ENCODE data around the gene TSEN2.
"Not testable (repeated sequence)": the region's sequence is repeated elsewhere in the genome, so short reads cannot be mapped to it uniquely, and the experiment has no call there.

TSEN2 gene

DNA sequence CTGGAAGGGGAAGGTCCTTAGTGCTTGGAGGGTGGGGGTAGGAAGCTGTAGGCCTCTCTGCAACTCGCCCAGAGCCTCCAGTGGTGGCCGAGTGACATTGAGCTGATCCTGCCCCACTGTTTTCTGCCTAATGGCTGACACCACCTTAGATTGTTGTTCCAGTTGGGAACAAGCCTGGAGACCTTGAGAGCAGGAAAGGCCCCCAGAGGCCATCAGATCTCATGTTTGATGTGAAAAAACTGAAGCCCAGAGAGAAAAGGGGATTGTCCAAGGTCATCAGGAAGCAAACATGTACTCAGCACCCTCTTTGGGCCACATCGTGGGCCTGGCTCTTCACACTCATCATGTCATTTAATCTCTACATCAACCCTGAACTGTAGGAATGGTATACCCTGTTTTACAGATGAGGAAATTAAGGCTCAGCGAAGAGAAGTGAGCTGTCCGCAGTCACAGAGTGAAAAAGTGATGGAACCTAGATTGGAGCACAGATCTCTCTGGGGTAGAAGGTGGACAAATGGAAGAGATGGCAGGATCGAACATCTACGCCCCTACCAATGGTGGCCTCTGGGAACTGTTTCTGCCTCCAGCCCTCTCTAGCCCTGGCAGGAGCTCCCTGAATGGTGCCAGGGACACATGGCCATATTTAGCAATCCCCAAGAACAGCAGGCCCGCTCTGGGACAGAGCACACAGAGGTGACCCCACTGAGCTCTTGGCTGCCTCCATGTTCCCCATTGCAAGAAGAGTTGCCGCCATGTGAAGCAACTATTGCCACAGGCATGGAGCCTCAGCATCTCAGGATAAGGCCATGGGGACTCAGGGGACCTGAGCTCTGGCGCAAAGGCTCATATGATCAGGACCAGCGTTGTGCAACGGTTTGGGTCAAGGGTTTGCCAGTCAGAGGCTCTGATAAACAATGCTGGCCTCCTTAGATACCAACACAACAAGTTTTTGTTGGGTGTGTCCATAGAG, 31.6 kb upstream of the TSEN2 start:
- no peak for DNase-seq (ENCODE audit: low spot score)

DNA sequence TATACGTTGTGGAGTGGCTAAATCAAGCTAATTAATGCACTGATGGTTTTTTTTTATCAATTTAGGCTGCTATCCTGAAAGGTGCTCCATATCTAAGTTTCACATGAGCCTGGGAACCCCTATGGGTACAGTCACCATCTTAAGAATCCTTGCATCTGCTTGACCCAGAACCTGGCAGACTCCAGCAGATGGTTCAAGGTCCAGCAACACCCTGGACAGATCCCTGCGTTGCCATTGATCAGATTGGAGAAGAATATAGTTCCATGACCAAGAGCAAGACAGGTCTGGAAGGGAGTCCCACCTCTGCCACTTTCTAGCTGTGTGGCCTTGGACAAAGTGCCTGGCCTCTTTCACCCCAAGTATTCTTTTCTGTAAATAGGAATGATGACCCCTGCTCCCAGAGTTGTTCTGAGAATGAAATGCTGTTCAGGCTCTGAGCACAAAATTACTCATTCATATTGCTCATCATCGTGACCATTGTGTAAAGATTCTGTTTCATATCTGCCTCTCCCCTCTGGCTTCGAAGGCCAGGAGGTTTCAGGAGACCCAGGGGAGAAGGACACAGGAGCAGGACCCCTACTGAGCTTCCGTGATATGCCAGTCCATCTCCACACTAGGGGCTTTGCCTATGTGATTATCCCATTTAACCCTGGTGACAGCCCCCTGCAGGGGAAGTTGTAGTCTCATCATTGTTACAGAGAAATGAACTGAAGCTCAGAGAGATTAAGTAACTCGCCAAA, 30.0 kb upstream of the TSEN2 start:
- no peak for DNase-seq (ENCODE audit: low spot score)

DNA sequence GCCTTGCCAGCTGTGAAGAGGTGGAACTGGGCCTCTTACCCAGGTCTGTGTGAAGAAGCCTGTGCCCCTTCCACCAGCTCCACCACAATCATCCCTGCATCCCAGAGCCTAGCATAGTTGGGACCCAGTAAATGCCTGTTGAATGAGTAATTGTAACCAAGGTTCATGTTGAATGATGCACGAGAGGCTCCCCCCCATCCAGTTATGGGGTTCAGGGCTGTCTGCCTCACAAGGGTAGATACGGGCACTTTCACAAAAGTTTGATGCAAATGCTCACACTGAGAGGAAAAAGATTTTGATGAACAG, 29.5 kb upstream of the TSEN2 start:
- DNase-seq (ENCODE audit: low spot score), result no peak

DNA sequence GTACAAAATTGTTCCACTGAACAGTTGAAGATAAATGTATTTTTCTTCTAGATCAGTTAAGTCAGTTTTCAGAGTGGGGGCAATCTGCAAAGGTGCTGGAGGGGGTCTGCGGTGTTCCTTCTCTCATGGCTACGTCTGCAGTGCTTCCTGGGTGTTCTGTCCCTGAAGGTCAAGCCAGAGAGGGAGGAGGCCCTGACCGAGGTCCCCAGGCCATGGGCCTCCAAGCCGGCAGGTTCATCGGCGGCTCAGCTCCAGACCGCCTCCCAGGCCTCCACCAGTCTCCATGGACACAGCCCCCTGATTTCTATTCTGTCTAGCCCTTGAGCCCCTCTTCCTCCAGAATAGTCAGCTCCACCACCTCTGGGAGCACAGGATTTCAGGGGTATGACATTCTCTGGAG, 28.5 kb upstream of the TSEN2 start:
- no peak for DNase-seq (ENCODE audit: low spot score)

DNA sequence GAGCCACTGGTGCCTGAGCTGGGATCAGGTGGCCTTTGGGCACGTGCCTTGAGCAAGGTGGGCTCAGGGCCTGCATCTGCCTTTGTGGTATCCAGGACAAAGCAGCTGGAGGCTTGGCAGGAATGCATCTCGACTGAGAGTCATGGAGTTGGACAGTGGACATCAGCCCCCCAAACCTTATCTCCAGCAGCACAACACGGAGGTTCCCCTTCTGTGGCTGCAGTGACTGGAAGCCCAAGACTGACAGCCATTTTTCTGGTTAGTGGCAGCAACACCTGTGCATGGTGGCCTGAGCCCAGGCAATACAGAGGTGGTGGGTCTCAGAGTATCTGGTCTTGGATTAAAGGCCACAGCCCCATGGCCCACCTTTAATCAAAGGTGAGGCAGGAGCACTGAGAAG, 27.8 kb upstream of the TSEN2 start:
- DNase-seq (ENCODE audit: low spot score), result no peak

DNA sequence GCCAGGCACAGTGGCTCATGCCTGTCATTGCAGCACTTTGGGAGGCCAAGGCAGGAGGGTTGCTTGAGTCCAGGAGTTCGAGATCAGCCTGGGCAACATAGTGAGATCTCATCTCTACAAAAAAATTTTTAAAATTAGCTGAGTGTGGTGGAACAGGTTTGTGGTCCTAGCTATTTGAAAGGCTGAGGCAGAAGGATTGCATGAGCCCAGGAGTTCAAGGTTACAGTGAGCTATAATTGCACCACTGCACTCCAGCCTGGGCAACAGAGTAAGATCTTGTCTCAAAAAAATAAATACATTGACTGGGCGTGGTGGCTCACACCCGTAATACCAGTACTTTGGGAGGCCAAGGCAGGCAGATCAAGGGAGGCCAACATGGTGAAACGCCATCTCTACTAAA, 26.9 kb upstream of the TSEN2 start:
- DNase-seq (ENCODE audit: low spot score), result not testable (repeated sequence)

DNA sequence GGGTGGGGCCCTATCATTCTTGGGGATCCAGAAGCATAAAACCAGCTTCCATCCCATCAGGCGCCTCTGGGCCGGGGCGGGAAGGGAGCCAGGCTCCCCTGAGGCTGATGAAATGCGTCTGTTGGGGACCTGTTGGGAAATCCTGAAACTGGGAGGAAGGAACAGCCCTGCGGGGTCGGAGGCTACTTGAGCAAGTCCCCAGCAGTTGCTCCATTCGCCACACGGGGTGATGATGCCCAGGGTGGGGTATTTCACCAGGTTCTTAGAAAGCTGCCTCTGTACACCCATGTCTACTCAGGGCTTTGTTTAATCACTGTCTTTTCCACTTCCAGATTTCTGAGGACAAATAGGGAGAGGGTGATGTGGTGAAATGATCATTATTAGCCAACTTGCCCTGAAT, 25.4 kb upstream of the TSEN2 start:
- no peak for DNase-seq (ENCODE audit: low spot score)

DNA sequence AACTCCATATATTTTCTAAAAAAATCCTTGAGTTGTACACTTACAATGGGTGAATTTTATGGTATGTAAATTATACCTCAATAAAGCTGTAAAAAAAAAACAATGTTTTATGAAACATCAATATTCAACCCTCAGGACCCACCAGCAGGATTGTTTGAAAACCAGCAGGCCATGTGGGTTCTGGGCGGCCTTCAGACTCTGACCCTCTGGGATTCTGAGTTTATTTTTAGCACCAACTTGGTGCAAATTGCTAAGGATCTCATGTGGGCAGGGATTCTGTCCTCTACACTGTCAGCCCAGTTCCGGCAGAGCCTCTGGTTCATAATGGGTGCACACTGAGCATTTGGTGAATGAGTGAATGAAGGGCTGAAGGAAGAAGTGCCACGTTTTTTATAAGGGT, 24.2 kb upstream of the TSEN2 start:
- no peak for DNase-seq (ENCODE audit: low spot score)

DNA sequence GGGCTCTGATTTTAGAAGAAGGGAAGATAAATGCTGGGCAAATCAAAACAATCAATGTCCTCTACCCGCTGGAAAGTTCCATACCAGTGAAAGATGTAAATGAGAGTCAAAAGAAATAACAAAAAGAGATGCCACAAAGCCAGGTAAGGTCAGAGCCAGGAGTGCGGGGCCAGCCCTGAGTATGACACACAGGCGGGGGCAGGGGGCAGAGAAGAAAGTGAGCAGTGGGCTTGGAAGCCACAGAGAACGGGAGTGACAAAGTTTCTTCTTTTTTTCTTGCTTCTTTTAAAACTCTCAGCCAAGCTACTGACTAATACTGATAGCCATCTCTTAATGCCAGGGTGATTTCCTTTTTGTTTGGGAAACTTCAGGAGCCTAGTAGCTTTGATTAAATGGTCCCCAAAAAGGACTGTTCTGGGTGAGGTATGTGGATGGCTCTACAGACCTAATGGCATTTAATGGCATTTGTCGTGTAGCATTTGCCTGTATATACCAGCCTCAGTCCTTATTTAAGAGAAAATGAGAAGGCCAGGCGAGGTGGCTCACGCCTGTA, 23.1 kb upstream of the TSEN2 start:
- no peak for DNase-seq (ENCODE audit: low spot score)

DNA sequence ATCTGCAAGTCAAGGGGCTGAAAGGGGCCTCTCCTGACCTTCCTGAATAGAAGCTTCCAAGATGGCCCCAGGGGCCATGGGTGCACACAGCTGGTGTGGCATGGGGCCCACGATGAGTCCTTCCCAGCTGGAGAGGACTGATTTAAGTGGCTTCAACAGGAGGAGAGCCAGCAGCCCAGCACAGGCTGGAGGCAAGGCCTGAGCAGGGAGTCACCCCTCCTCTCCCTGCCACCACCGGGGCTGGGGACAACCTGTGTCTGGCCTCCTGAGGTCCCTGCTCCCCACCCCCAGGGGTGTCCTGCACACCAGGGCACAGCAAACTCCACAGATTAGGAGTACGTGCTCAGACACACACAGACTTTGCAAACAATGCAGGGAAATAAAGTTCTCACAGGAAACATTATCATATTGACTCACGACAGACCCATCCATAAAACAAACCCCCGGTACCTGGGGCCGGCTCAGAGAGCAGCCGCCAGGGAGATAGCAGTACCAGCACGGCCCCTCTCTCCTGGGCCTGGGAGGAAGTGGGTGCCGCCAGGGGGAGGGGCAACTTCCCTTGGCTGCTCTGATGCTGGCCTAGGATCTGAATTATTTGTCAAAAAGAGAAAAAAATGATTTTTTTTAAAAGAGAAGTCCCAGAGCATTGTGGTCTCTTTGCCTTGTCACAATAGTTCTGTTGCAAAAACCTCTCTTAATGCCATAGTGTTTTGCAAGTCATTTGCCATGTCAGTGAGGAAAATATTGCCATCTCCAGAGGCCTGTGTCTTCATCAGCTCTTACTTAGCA, 21.9 kb upstream of the TSEN2 start:
- DNase-seq (ENCODE audit: low spot score), result no peak

DNA sequence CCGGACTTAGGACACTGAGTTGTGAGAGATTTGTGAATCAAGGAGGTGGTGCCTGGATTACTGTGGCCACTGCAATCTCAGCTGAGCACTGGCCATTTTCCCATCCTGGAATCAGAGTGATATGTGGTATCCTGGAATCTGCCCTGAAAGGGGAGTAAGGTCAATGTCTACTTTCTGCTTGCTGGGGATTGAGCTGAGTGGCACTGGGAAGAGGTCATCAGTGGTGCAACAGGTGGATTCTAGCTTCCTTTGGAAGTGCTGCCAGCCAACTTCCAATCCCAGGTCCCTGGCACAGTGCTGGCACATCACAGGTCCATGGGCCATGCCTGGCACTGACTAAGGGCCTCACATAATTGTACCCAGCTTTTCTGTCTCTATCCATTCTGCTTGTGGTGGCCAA, 20.6 kb upstream of the TSEN2 start:
- no peak for DNase-seq (ENCODE audit: low spot score)

DNA sequence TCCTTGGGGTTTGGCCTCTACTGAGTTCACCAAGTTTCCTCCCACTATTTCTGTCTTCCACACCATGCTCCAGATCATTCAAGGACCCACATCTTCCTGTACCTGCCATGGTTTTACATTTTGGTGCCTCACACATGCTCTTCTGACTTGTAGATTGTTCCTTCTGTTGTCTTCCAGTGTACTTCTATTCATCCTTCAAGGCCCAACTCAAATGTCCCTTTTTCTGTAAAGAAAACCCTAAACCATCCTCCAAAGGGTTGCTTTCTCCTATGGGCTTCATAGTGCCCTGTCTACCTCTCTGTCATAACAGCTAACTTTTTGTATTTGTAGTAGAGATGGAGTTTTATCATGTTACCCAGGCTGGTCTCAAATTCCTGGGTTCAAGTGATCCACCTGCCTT, 20.1 kb upstream of the TSEN2 start:
- no peak for DNase-seq (ENCODE audit: low spot score)

DNA sequence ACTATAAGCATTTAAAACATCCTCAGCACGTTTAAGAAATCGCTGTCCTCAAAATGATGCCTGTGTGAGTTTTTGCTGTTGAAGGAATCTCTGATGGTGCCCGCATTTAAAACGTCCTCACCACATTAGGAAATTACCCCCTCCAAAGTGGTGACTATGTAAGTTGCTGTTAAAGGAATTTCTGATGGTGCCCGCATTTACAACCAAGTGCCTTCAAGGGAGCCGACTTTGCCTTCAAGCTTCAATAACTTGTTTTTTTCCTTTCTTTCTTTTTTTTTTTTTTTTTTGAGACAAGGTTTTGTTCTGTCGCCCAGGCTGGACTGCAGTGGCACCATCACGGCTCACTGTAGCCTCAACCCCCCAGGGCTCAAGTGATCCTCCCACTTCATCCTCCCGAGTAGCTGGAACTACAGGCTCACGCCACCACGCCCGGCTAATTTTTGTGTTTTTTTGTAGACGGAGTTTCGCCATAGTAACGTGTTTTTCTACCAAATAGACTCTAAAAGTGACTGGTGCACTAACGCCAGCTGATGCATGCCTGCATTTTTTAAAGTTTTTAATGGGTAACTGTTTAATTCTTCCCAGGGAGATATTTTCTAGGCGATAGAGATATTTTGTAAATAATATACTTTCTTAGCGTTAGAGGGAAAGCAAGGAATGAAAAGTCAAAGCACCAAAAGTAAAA, 19.0 kb upstream of the TSEN2 start:
- no peak for DNase-seq (ENCODE audit: low spot score)

DNA sequence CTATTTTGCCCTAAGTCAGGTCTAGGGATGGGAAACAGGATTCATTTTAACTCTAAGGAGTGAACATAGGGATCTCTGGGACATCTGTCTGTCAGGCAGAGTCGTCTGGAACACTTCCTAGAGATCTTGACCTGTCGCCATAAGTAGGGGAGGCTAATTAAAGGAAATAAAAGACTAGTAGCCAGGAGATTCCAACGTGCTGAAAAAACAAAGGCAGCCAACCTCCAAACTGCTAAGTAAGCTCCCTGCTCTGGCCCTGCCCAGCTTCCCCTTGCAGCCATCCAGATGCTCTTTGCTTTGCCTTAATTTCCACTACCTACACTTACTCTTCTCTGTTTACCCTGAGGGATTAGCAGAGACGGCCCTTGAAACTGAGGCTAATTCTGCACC, 18.4 kb upstream of the TSEN2 start:
- no peak for DNase-seq (ENCODE audit: low spot score)

DNA sequence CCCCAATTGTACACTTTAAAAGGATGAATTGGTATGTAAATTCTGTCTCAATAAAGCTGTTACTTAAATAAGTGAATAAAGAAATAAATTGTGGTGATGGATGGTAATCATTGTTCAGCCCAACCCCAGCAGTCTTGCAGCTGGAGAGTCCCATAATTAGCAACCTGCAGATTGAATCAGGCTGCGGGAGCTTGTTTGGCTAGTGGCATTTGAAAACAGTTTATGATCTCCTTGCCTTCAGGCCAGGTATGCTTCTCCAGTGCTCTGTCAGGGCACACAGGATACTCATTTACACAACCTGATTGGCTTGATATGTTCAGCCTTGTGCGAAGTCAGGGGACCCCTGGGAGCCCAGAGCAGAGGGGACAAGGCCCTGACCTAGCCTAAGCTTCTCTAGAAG, 16.5 kb upstream of the TSEN2 start:
- DNase-seq (ENCODE audit: low spot score), result no peak

DNA sequence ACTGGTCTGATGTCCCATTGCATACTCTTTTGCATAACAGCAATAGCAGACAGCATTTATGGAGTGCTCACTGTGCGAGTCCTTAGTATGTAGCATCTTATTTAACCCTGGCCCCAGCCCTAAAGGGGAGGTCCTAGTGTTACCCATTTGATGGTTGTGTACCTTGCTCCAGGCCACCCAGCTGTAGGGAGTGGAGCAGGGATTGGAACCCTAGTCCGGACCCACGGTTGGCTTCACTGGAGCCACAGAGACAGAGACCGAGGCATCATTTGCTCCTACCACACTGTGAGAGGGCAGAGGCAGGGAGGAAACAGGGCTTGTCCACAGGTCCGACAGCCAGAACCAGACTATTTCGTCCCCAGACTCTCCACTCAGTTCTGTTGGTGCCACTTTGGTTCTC, 16.0 kb upstream of the TSEN2 start:
- DNase-seq (ENCODE audit: low spot score), result no peak

DNA sequence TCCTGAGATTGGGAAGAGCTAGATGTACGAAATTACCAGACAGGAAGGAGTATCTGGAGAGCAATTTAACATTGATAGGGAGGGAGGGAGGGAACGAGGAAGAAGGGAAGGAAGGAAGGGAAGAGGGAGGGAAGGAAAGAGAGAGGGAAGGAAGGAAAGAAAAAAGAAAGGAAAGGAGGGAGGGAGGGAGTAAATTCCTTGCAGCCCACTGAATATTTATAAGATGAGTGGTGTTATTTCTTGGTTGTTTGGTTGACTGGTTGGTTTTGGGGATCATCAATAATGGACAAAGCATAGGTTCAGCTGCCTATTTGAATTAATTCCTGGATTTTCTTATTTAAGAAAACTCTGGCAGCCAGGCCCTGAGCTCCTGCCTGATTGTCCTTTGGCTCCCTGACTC, 15.5 kb upstream of the TSEN2 start:
- DNase-seq (ENCODE audit: low spot score), result no peak

DNA sequence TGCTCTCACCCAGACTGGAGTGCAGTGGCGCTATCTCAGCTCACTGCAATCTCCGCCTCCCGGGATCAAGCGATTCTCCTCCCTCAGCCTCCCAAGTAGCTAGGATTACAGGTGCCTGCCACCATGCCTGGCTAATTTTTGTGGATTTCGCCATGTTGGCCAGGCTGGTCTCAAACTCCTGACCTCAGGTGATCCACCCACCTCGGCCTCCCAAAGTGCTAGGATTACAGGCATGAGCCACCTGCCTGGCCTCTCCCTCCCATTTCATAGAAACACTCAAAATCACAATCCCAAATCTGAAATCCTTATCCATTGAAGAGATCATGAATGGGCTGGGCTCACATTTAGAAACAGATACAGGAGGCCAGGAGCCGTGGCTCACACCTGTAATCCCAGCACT, 15.1 kb upstream of the TSEN2 start:
- not testable (repeated sequence) for DNase-seq (ENCODE audit: low spot score)

DNA sequence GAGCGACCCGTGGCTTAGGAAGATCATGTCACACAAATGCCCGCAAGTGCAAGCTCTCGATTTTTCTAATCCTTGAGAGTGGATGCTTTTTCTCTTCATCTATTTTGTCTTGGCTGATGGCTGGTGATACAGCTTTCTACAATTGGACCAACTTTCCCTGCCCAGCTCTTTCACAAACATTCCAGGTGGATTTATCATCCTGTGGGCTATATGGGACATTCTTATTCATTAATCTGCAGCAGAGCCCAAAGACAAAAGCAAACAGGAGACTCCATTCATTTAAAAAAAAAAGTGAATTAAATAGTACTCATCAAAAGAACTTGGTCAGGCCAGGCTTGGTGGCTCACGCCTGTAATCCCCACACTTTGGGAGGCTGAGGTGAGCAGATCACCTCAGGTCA, 14.2 kb upstream of the TSEN2 start:
- DNase-seq (ENCODE audit: low spot score), result no peak

DNA sequence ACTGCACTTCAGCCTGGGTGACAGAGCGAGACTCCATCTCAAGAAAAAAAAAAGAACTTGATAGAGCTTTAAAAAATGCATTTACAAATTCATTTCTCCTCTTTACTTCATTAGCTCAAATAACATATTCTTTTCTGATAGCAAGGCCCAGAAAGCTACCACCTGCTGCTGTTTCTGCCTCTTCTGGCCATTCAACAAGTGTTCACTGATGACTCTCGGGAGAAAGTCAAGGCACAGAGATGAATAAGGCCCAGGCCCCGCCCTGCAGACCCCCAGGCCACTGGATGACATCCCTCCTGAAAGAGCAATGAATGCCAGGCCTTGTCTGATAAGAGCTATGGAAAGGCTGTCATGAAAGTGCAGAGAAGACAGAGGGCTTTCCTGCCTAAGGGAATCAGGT, 13.6 kb upstream of the TSEN2 start:
- no peak for DNase-seq (ENCODE audit: low spot score)

DNA sequence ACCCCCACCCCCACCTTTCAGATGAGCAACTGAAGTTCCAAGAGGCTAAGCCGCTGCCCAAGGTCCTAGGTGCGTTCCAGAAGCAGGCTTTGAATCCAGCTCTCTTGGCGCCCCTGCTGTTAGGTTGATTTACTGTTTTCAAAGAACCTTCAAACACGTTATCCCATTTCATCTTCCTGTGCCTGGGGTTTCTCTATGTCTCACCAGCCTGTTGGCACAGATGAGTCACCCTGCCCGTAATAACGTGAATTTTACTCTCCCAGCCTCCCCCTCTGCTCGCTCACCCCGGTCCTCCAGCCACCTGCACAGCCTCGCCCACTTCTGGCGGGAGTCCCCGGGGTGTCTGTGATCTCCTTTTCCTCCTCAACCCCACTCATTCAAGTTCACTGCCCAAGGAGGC, 13.0 kb upstream of the TSEN2 start:
- no peak for DNase-seq (ENCODE audit: low spot score)

All from cerebellar cortex (tissue), 1 donor.